Gastrocnemius medialis (tissue), 4 donors: ENCODE data around the gene NLK. TPM values are rescaled to one million over a fixed set of nuclear protein-coding genes. Genes with fewer than 3 reads are reported as not detected.
"Not testable (repeated sequence)": the region's sequence is repeated elsewhere in the genome, so short reads cannot be mapped to it uniquely, and the experiment has no call there.

Experiments
- ATAC-seq, 2 donors: fragments of 150-250 bp; one replicate each; pipeline ENCODE4 v1.9.1; 2016
- DNase-seq, 2 donors: peaks; one replicate each; pipeline ENCODE4 v3.0.0-alpha.2; 2019
- H3K27ac ChIP-seq, 4 donors: fragments of 200-600 bp; sonication (generic); 1 replicate in 1 of 4; 2 replicates in 3 of 4; pipeline ENCODE4 v1.5.1; 2016 to 2018; ENCODE audit warnings: mild to moderate bottlenecking in 2 of 4, moderate library complexity in 1 of 4
- H3K27me3 ChIP-seq, 3 donors: fragments of 200-600 bp; sonication (generic) in 2 of 3; 1 replicate in 1 of 3; 2 replicates in 2 of 3; pipeline versions ENCODE4 v1.5.1 to v1.6.0; 2016 to 2019; ENCODE audit warnings: mild to moderate bottlenecking in 1 of 3, moderate library complexity in 1 of 3
- H3K36me3 ChIP-seq, 2 donors: fragments of 200-600 bp; sonication (generic) in 1 of 2; one replicate each; pipeline ENCODE4 v1.5.1; 2017 to 2018
- H3K4me1 ChIP-seq, 2 donors: fragments of 200-600 bp; sonication (generic) in 1 of 2; one replicate each; pipeline ENCODE4 v1.5.1; 2016 to 2017; ENCODE audit warnings: mild to moderate bottlenecking in 2 of 2
- H3K4me3 ChIP-seq, 4 donors: fragments of 200-600 bp; sonication (generic) in 3 of 4; 1 replicate in 1 of 4; 2 replicates in 3 of 4; pipeline ENCODE4 v1.5.1; 2016 to 2019; ENCODE audit warnings: mild to moderate bottlenecking in 2 of 4
- H3K9me3 ChIP-seq, 3 donors: fragments of 200-600 bp; sonication (generic) in 2 of 3; 1 replicate in 1 of 3; 2 replicates in 2 of 3; pipeline ENCODE4 v1.5.1; 2016 to 2019
- CTCF ChIP-seq, 5 experiments: fragments of 450-650 bp in 3 of 5; fragments of 200-600 bp in 2 of 5; sonication (generic) in 2 of 5; IDR thresholded peaks in 4 of 5; conservative IDR thresholded peaks in 1 of 5; 1 replicate in 4 of 5; 2 replicates in 1 of 5; pipeline ENCODE4 v1.5.1; 2016 to 2019; ENCODE audit warnings: antibody characterized with exemption in 5 of 5, mild to moderate bottlenecking in 3 of 5, moderate library complexity in 3 of 5
- POLR2A ChIP-seq, 2 donors: fragments of 450-650 bp; IDR thresholded peaks; one replicate each; pipeline ENCODE4 v1.6.1; 2017; ENCODE audit warnings: antibody characterized with exemption in 2 of 2, mild to moderate bottlenecking in 2 of 2, moderate library complexity in 2 of 2
- in situ Hi-C, 4 donors: fragments of 200-750 bp; cut with MboI; loops; one replicate each; pipeline versions ENCODE4 v1.15.0 to v1.8.0; 2017; ENCODE audit warnings: low sequenced_read_pairs in 4 of 4
- intact Hi-C: fragments of 100-400 bp; cut with DNase I; formaldehyde crosslinking; loops from one replicate; pipeline ENCODE4 v1.15.1; 2023; ENCODE audit warnings: low total_unique reads
- total RNA-seq, 4 donors: library from RNA; depleted of rRNA; stranded (reverse); fragments of >200 nt; gene quantifications; one replicate each; pipeline versions ENCODE4 v1.1.0 to v1.2.3, GENCODE V29; 2016

The NLK gene
- total RNA-seq, 4 donors from 2014 or later = 6.5 to 11.0 (median 9.1) TPM

GRCh38 chr17:28206292-28206691 is 163.8 kb downstream of the NLK start:
- H3K27ac ChIP-seq = no peak overlapping the region
- H3K9me3 ChIP-seq = no peaks in the 10 kb centered on the region
- no peak for ATAC-seq
- H3K4me3 ChIP-seq = no peak overlapping the region
- no peaks in the 10 kb centered on the region for H3K27me3 ChIP-seq
- DNase-seq = no peak
- intact Hi-C loops = no loop called here
- H3K4me1 ChIP-seq = no peaks in the 10 kb centered on the region
- in situ Hi-C loops = loop anchor here in 1 of 4 donors (25.0 kb wide), 1 partner anchor 94 kb away; no protein-coding TSS in a partner anchor
- no peaks in the 10 kb centered on the region for H3K36me3 ChIP-seq
- TF ChIP-seq POLR2A (IDR thresholded peaks at IDR 0.05) = no peak
- no peak for TF ChIP-seq CTCF (IDR thresholded peaks at IDR 0.05 in 4 of 5, conservative IDR thresholded peaks at IDR 0.05 in 1 of 5)

- no peak for TF ChIP-seq POLR2A (IDR thresholded peaks at IDR 0.05)
- TF ChIP-seq CTCF (IDR thresholded peaks at IDR 0.05 in 4 of 5, conservative IDR thresholded peaks at IDR 0.05 in 1 of 5) = no peak
- H3K4me3 ChIP-seq = no peak overlapping the region
Observed at GRCh38 chr17:28211811-28212210, 169.3 kb downstream of the NLK start.

GRCh38 chr17:28213578-28213977 is 171.1 kb downstream of the NLK start:
- intact Hi-C loops, ATAC-seq, H3K4me3 ChIP-seq, H3K4me1 ChIP-seq, H3K27me3 ChIP-seq, H3K36me3 ChIP-seq, H3K9me3 ChIP-seq, H3K27ac ChIP-seq, DNase-seq: not testable (repeated sequence)
- in situ Hi-C loops = loop anchor here in 1 of 4 donors (25.0 kb wide), 1 partner anchor 101 kb away; no protein-coding TSS in a partner anchor

More at GRCh38 chr17:28211811-28212210, 169.3 kb downstream of the NLK start:
- no peaks in the 10 kb centered on the region for H3K36me3 ChIP-seq
- no peak overlapping the region for H3K27ac ChIP-seq
- no peaks in the 10 kb centered on the region for H3K4me1 ChIP-seq
- ATAC-seq (no peak), DNase-seq (no peak)
- in situ Hi-C loops = loop anchor here in 1 of 4 donors (25.0 kb wide), 1 partner anchor 100 kb away; no protein-coding TSS in a partner anchor
- H3K9me3 ChIP-seq = no peaks in the 10 kb centered on the region
- no peaks in the 10 kb centered on the region for H3K27me3 ChIP-seq
- intact Hi-C loops = no loop called here

- intact Hi-C loops = no loop called here
- Histone ChIP-seq H3K36me3 (no peaks in the 10 kb centered on the region), H3K27ac (no peak overlapping the region), H3K27me3 (no peaks in the 10 kb centered on the region), H3K4me1 (no peaks in the 10 kb centered on the region), H3K4me3 (no peak overlapping the region), H3K9me3 (no peaks in the 10 kb centered on the region)
- ATAC-seq = no peak
- DNase-seq = no peak
- no peak for TF ChIP-seq CTCF (IDR thresholded peaks at IDR 0.05 in 4 of 5, conservative IDR thresholded peaks at IDR 0.05 in 1 of 5)
- TF ChIP-seq POLR2A (IDR thresholded peaks at IDR 0.05) = no peak
- in situ Hi-C loops = loop anchor here in 1 of 4 donors (25.0 kb wide), 1 partner anchor 104 kb away; no protein-coding TSS in a partner anchor
Observed at GRCh38 chr17:28216052-28216451, 173.6 kb downstream of the NLK start.

- Histone ChIP-seq H3K27ac (no peak overlapping the region), H3K9me3 (no peaks in the 10 kb centered on the region), H3K36me3 (no peaks in the 10 kb centered on the region), H3K4me3 (no peak overlapping the region), H3K27me3 (no peaks in the 10 kb centered on the region), H3K4me1 (no peaks in the 10 kb centered on the region)
- DNase-seq (no peak), ATAC-seq (no peak)
- intact Hi-C loops (no loop called here), in situ Hi-C loops (loop anchor here in 1 of 4 donors (25.0 kb wide), 1 partner anchor 104 kb away; no protein-coding TSS in a partner anchor)
- TF ChIP-seq CTCF (IDR thresholded peaks at IDR 0.05 in 4 of 5, conservative IDR thresholded peaks at IDR 0.05 in 1 of 5) (no peak), POLR2A (IDR thresholded peaks at IDR 0.05) (no peak)
Observed at GRCh38 chr17:28216528-28216927, 174.1 kb downstream of the NLK start.
